ENCODE data around the gene HMGN2.

The HMGN2 gene

DNA sequence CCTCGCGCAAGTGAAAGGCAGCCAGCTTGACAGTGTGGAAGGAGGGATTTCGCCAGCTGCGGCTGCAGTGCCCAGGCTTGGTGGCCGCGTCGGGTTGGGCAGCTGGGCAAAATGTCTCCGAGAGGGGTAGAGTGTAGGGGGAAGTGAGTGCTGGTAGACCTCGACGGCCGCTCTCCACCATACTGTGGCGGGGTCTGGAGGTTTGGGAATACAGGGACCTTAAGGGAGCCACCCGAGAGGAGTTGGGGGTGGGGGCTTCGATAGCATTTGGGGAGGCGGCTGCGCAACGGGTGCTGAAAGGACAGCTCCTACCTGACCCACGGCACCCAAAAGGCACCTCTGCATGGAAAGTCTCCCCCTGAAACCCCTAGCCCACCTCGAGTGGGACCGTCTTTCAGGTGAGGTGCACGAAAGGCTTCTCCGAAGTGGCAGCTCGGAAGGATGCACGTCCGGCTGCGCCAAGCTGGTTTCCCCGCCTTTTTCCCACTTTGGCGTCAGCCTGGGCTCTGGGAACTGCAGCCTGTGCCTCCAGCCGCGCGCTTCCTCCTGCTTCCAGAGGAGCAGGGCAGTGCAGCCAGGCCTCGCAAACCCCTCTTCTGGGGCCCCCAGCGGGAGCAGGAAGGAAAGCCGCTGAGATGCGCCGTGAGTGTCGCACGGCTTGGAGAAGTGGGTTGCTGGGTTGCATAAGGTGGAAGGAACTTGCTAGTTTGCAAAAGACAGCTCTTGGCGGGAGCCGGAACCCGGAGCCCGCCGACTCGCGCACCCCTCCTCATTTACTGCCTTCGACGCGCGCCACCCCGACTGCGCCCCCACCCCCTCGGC lies 531 bp upstream of the HMGN2 start:
- Histone ChIP-seq H3K27me3 (ENCODE audit: insufficient read depth, low read length, poor library complexity) (no peaks in the 10 kb centered on the region), H3K79me2 (ENCODE audit: insufficient read depth, low read length) (peaks cover 49% of the 10 kb centered on the region), H3K36me3 (ENCODE audit: insufficient read depth, low read length) (peaks cover 59% of the 10 kb centered on the region), H4K20me1 (ENCODE audit: insufficient read depth, low read length) (peaks cover 44% of the 10 kb centered on the region), H3K27ac (ENCODE audit: low read length) (peak overlapping the region; percentile 90), H2AFZ (ENCODE audit: low read depth, low read length) (peak overlapping the region; percentile 69), H3K9ac (ENCODE audit: low read depth, low read length) (peak overlapping the region; percentile 100), H3K9me3 (ENCODE audit: insufficient read depth, low read length, severe bottlenecking) (no peaks in the 10 kb centered on the region), H3K4me2 (ENCODE audit: insufficient read depth, low read length) (peak overlapping the region; percentile 83), H3K4me1 (ENCODE audit: insufficient read depth, low read length) (peaks cover 49% of the 10 kb centered on the region), H3K4me3 (ENCODE audit: low read depth in 1 of 2, low read length in 2 of 2) (peak overlapping the region; percentile 44 to 72)
- ATAC-seq (ENCODE audit: insufficient read depth, low read depth) (peak; percentile 46), DNase-seq (peak; percentile 70)
- TF ChIP-seq, protein P1, sequence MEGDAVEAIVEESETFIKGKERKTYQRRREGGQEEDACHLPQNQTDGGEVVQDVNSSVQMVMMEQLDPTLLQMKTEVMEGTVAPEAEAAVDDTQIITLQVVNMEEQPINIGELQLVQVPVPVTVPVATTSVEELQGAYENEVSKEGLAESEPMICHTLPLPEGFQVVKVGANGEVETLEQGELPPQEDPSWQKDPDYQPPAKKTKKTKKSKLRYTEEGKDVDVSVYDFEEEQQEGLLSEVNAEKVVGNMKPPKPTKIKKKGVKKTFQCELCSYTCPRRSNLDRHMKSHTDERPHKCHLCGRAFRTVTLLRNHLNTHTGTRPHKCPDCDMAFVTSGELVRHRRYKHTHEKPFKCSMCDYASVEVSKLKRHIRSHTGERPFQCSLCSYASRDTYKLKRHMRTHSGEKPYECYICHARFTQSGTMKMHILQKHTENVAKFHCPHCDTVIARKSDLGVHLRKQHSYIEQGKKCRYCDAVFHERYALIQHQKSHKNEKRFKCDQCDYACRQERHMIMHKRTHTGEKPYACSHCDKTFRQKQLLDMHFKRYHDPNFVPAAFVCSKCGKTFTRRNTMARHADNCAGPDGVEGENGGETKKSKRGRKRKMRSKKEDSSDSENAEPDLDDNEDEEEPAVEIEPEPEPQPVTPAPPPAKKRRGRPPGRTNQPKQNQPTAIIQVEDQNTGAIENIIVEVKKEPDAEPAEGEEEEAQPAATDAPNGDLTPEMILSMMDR (IDR thresholded peaks at IDR 0.05; ENCODE audit: borderline replicate concordance, extremely low read depth, low read length, poor library complexity, severe bottlenecking): peak; percentile 4
- TF ChIP-seq EZH2 (IDR thresholded peaks at IDR 0.05; ENCODE audit: borderline replicate concordance, low read depth, low read length, severe bottlenecking): no peak

GRCh38 chr1:26472901-26473845 lies 933 bp downstream of the HMGN2 start:
- Histone ChIP-seq H2AFZ (ENCODE audit: low read depth, low read length) (no peak overlapping the region), H3K36me3 (ENCODE audit: insufficient read depth, low read length) (peaks cover 57% of the 10 kb centered on the region), H3K9me3 (ENCODE audit: insufficient read depth, low read length, severe bottlenecking) (no peaks in the 10 kb centered on the region), H3K79me2 (ENCODE audit: insufficient read depth, low read length) (peaks cover 49% of the 10 kb centered on the region), H3K9ac (ENCODE audit: low read depth, low read length) (peak overlapping the region; percentile 100), H3K27me3 (ENCODE audit: insufficient read depth, low read length, poor library complexity) (no peaks in the 10 kb centered on the region), H3K4me2 (ENCODE audit: insufficient read depth, low read length) (peak overlapping the region; percentile 73), H3K4me1 (ENCODE audit: insufficient read depth, low read length) (peaks cover 49% of the 10 kb centered on the region), H3K27ac (ENCODE audit: low read length) (peak overlapping the region; percentile 97), H4K20me1 (ENCODE audit: insufficient read depth, low read length) (peaks cover 53% of the 10 kb centered on the region), H3K4me3 (ENCODE audit: low read depth in 1 of 2, low read length in 2 of 2) (peak overlapping the region; percentile 72 to 82)
- ATAC-seq (ENCODE audit: insufficient read depth, low read depth) (peak; percentile 66), DNase-seq (peak; percentile 95)
- TF ChIP-seq, protein P1 (IDR thresholded peaks at IDR 0.05; ENCODE audit: borderline replicate concordance, extremely low read depth, low read length, poor library complexity, severe bottlenecking): no peak
- TF ChIP-seq EZH2 (IDR thresholded peaks at IDR 0.05; ENCODE audit: borderline replicate concordance, low read depth, low read length, severe bottlenecking): no peak

DNA sequence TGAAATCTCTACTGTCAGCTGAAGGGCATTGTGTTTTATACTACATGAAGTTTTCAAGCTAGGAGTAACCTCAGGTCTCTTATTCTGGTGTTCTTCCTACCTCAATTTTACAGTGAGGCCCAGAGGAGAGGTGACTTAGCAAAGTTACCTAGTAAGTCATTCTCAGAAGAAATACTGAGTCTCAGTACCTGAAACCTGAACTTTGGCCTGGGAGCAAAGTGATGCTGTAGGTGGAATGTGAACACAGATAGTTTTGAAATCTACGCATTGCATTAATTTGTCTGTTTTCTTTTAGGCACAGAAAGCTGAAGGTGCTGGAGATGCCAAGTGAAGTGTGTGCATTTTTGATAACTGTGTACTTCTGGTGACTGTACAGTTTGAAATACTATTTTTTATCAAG lies 2.6 kb downstream of the HMGN2 start:
- peak overlapping the region; percentile 100; the same call in 1 of the 2 replicates for H3K9ac ChIP-seq (ENCODE audit: low read depth, low read length)
- H3K36me3 ChIP-seq (ENCODE audit: insufficient read depth, low read length): peaks cover 57% of the 10 kb centered on the region
- no peak for TF ChIP-seq EZH2 (IDR thresholded peaks at IDR 0.05; ENCODE audit: borderline replicate concordance, low read depth, low read length, severe bottlenecking)
- TF ChIP-seq, protein P1 (IDR thresholded peaks at IDR 0.05; ENCODE audit: borderline replicate concordance, extremely low read depth, low read length, poor library complexity, severe bottlenecking): no peak
- peaks cover 44% of the 10 kb centered on the region for H3K79me2 ChIP-seq (ENCODE audit: insufficient read depth, low read length)
- peak overlapping the region in 1 of 2 experiments; percentile 65; a peak in 2 of 4 replicates for H3K4me3 ChIP-seq (ENCODE audit: low read depth in 1 of 2, low read length in 2 of 2)
- no peaks in the 10 kb centered on the region for H3K9me3 ChIP-seq (ENCODE audit: insufficient read depth, low read length, severe bottlenecking)
- peak overlapping the region; percentile 73 for H3K4me2 ChIP-seq (ENCODE audit: insufficient read depth, low read length)
- H2AFZ ChIP-seq (ENCODE audit: low read depth, low read length): no peak overlapping the region
- peaks cover 51% of the 10 kb centered on the region for H4K20me1 ChIP-seq (ENCODE audit: insufficient read depth, low read length)
- H3K4me1 ChIP-seq (ENCODE audit: insufficient read depth, low read length): peaks cover 42% of the 10 kb centered on the region
- H3K27me3 ChIP-seq (ENCODE audit: insufficient read depth, low read length, poor library complexity): no peaks in the 10 kb centered on the region
- no peak overlapping the region for H3K27ac ChIP-seq (ENCODE audit: low read length)
- ATAC-seq (ENCODE audit: insufficient read depth, low read depth) (no peak), DNase-seq (no peak)

All from DND-41 (cell line).